Measurements from ENCODE around the gene GCAT. TPM values are rescaled to one million over a fixed set of nuclear protein-coding genes. Genes with fewer than 3 reads are reported as not detected.

The GCAT gene
- total and polyA plus RNA-seq, 2 of the 13 experiments (the other 11 are each of a cell fraction or from before 2014, with no cell fraction given) = 28.0 to 50.3 TPM

GRCh38 chr22:37804881-37805809 is 2.6 kb upstream of the GCAT start (continued):
- TF ChIP-seq NFAT5 (CRISPR knock-in tag; IDR thresholded peaks at IDR 0.05) (peak; percentile 48; the same call in 1 of the 2 replicates), ZNF30 (CRISPR knock-in tag; IDR thresholded peaks at IDR 0.05) (no peak), AFF4 (CRISPR knock-in tag; IDR thresholded peaks at IDR 0.05) (peak; percentile 99), HNRNPUL1 (IDR thresholded peaks at IDR 0.05; ENCODE audit: low read depth, low read length) (peak; percentile 50; the same call in 1 of the 2 replicates), ZNF350 (CRISPR knock-in tag; IDR thresholded peaks at IDR 0.05; ENCODE audit: borderline replicate concordance, low read depth) (peak; percentile 57; the same call in 1 of the 2 replicates), SP5 (CRISPR knock-in tag; IDR thresholded peaks at IDR 0.05; ENCODE audit: borderline replicate concordance, low read depth) (peak; percentile 59), ZNF230 (CRISPR knock-in tag; IDR thresholded peaks at IDR 0.05) (no peak), MYNN (CRISPR knock-in tag; IDR thresholded peaks at IDR 0.05; ENCODE audit: low read depth) (no peak; the same call in 1 of the 2 replicates), ZBTB26 (CRISPR knock-in tag; IDR thresholded peaks at IDR 0.05; ENCODE audit: borderline replicate concordance) (no peak), THAP11 (CRISPR knock-in tag; IDR thresholded peaks at IDR 0.05) (peak; percentile 79), SMARCC2 (IDR thresholded peaks at IDR 0.05) (no peak), FUBP1 (CRISPR knock-in tag; IDR thresholded peaks at IDR 0.05; ENCODE audit: borderline replicate concordance) (no peak; the same call in 1 of the 2 replicates), ZNF546 (CRISPR knock-in tag; conservative IDR thresholded peaks at IDR 0.05) (no peak), ATF4 (CRISPR knock-in tag; IDR thresholded peaks at IDR 0.05) (peak in 1 of 2 experiments; percentile 70; a peak in 2 of 4 replicates)
